Fibroblast of villous mesenchyme (primary cell): ENCODE results near the gene GINS1. TPM values are rescaled to one million over a fixed set of nuclear protein-coding genes. Genes with fewer than 3 reads are reported as not detected.

Experiments
- DNase-seq: peaks from one replicate; pipeline ENCODE4 v3.0.0-alpha.2; 2010; ENCODE audit warnings: low read depth
- H3K4me3 ChIP-seq: 2 replicates; pipeline ENCODE4 v1.5.1; 2011; ENCODE audit warnings: low read depth, mild to moderate bottlenecking, low read length
- CTCF ChIP-seq: IDR thresholded peaks from 2 replicates; pipeline ENCODE4 v1.5.1; 2012; ENCODE audit warnings: low read depth, mild to moderate bottlenecking, low read length; ENCODE audit not compliant: insufficient read depth
- total RNA-seq: library from RNA; depleted of rRNA; stranded (reverse); fragments of >200 nt; gene quantifications from 2 replicates; pipeline ENCODE4 v1.2.3, GENCODE V29; 2012

The GINS1 gene
- total RNA-seq, 1 donor, result 13.8 TPM

- DNase-seq, result no peak
- H3K4me3 ChIP-seq, result no peak overlapping the region
- TF ChIP-seq CTCF, result no peak
Observed at GRCh38 chr20:25493748-25494505, 86.5 kb downstream of the GINS1 start.

DNA sequence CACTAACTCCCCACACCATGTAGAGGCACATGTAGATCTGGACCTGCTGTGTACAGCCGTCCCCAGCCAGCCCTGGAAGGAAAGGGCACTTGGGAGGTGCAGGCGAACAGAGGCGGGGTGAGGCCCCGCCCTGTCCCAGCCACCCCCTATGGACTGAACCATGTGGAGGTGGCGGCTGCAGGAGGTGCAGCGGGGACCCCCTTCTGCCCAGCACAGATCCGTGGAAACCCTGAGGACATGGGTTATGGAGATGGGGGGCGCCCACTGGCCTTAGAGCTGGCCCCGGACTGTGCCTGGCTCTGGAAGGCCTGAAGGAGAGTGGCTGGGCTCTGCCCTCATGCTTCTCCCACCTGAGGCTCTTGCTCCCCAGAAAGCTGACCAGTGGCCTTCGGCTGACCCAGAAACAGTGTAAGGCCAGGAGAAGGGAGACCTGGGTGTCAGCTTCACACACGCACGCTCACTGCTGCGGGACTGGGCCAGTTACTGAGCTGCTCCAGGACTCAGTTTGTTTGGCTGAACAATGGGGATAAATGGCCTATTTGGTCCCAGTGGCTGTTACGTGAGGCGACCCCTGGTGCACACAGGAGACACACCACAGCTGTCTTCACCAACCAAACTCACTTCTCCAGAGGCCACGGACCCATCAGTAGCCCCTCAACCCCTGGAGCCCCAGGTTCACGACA lies 87.2 kb downstream of the GINS1 start:
- no peak for TF ChIP-seq CTCF
- DNase-seq, result no peak
- H3K4me3 ChIP-seq, result no peak overlapping the region

- TF ChIP-seq CTCF, result no peak
Observed at GRCh38 chr20:25495189-25495824, 87.8 kb downstream of the GINS1 start.

DNA sequence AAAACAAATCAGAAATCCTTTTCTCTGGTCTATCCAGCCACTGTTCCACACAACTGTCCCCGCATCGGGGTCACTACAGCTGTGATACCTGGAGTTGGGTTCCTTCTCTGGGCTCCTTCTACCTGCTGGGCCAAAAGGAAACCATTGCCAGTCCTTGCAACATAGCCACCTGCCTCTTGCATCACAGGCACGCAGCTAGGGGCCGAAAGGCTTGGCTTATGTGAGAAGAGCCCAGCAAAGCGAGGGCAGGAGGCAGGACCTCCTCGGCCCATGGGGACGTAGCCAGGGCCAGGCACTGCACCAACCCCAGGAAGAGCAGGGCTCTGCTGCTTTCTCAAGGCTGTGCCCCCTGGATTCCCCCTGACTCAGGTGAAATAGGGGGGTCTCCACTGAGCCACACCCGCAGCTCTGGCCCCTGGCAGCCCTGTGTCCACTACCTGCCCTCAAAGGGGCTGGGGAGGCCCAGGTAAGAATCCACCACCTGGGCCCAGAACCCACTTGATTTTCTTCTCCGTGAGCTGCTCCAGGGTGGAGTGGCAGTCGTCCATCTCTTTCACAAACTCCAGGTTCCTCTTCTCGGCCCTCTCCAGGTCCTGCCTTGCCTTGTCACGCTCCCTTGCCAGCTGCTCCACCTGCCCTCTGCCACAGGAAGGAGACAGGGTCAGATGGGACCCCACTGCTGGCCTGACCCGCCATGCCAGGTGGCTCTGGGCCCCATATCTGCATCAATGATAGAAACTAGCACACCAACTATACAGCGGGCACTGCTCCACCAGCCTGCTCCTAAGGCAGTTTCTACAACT lies 88.9 kb downstream of the GINS1 start:
- TF ChIP-seq CTCF, result no peak
- no peak for DNase-seq

More at GRCh38 chr20:25495189-25495824, 87.8 kb downstream of the GINS1 start:
- no peak for DNase-seq
- no peak overlapping the region for H3K4me3 ChIP-seq

GRCh38 chr20:25496968-25497401 lies 89.5 kb downstream of the GINS1 start:
- DNase-seq, result no peak
- no peak for TF ChIP-seq CTCF

More for the DNA sequence above, 88.9 kb downstream of the GINS1 start:
- no peak overlapping the region for H3K4me3 ChIP-seq

DNA sequence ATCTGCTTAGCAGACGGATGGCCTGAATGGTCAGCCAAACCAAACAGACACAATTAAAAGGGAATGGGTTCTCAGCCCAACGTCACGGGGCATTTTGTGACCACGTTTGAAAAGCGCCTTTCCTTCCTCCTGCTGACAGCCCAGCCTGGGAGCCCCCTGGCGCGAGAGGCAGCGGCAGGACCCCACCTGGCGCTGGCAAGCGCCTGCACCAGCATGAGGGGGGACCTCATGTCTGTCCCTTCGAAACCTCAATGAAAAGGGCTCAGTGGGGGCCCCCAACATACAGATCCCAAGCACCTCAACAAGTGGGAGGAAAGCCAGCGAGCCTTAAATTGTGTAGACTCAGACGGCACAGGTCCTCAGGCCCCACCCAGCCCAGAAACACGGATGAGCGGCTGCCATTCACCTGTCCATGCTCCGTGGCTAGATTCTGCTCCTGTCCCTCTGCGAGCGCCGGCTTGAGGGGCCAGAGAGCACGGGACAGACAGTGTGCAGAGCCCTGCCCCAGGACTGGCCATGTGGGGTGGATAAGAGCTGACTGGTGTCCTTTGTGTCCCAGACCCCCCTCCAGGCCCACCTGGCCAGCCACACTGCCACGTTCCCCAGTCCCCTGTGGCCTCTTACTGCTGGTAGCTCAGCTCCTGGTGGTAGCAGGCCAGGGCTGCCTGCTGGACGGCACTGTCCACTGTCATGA lies 90.3 kb downstream of the GINS1 start:
- no peak for DNase-seq
- no peak overlapping the region for H3K4me3 ChIP-seq
- no peak for TF ChIP-seq CTCF

More at GRCh38 chr20:25496968-25497401, 89.5 kb downstream of the GINS1 start:
- no peak overlapping the region for H3K4me3 ChIP-seq
